GM23338 (cell line): ENCODE results near the gene PPFIA4. TPM values are rescaled to one million over a fixed set of nuclear protein-coding genes. Genes with fewer than 3 reads are reported as not detected.

Experiments used
- ATAC-seq: fragments of 200-7000 bp; cut with Tn5 transposase; 3 replicates; pipeline ENCODE4 v1.9.1; 2020
- DNase-seq: peaks from one replicate; pipeline ENCODE4 v3.0.0-alpha.2; 2015; ENCODE audit warnings: low spot score
- H2AFZ ChIP-seq: fragments of 200-600 bp; sonication (generic); 2 replicates; pipeline ENCODE4 v1.8.0; 2016; ENCODE audit warnings: antibody characterized with exemption, mild to moderate bottlenecking, moderate library complexity
- H3F3A ChIP-seq: fragments of 200-600 bp; sonication (generic); replicated peaks from 2 replicates; pipeline ENCODE4 v1.8.0; 2017; ENCODE audit warnings: antibody characterized with exemption, mixed run types, low read depth
- H3K27ac ChIP-seq: fragments of 200-600 bp; sonication (generic); 2 replicates; pipeline ENCODE4 v1.6.1; 2016; ENCODE audit warnings: low read depth
- H3K27me3 ChIP-seq: fragments of 200-600 bp; sonication (generic); 2 replicates; pipeline ENCODE4 v1.8.0; 2016; ENCODE audit warnings: mild to moderate bottlenecking, mixed run types, moderate library complexity; ENCODE audit not compliant: insufficient read depth
- H3K36me3 ChIP-seq: fragments of 200-600 bp; sonication (generic); 2 replicates; pipeline ENCODE4 v1.8.0; 2016; ENCODE audit warnings: mild to moderate bottlenecking; ENCODE audit not compliant: insufficient read depth
- H3K4me1 ChIP-seq: fragments of 200-600 bp; sonication (generic); 2 replicates; pipeline ENCODE4 v1.8.0; 2016; ENCODE audit warnings: mild to moderate bottlenecking, moderate library complexity; ENCODE audit not compliant: insufficient read depth
- H3K4me2 ChIP-seq: fragments of 200-600 bp; sonication (generic); 2 replicates; pipeline ENCODE4 v1.7.1; 2017; ENCODE audit warnings: mixed run types
- H3K4me3 ChIP-seq: fragments of 200-600 bp; sonication (generic); 2 replicates; pipeline ENCODE4 v1.6.1; 2016; ENCODE audit warnings: mixed run types
- H3K79me2 ChIP-seq: fragments of 200-600 bp; sonication (generic); replicated peaks from 2 replicates; pipeline ENCODE4 v1.8.0; 2017; ENCODE audit warnings: mild to moderate bottlenecking; ENCODE audit not compliant: insufficient read depth
- H3K9me2 ChIP-seq: fragments of 200-600 bp; sonication (generic); 2 replicates; pipeline ENCODE4 v1.8.0; 2017; ENCODE audit not compliant: insufficient read depth
- H4K20me1 ChIP-seq: fragments of 200-600 bp; sonication (generic); replicated peaks from 2 replicates; pipeline ENCODE4 v1.8.0; 2017; ENCODE audit warnings: mild to moderate bottlenecking; ENCODE audit not compliant: insufficient read depth
- H3K27ac Mint-ChIP-seq: 2 replicates; pipeline ENCODE4 v1.8.0; 2020; ENCODE audit warnings: inconsistent platforms, mild to moderate bottlenecking, moderate library complexity, mixed read lengths
- H3K27me3 Mint-ChIP-seq: 3 replicates; pipeline ENCODE4 v1.8.0; 2022; ENCODE audit warnings: low read depth, mild to moderate bottlenecking, moderate library complexity, mixed read lengths, inconsistent platforms; ENCODE audit not compliant: insufficient read depth, poor library complexity
- H3K36me3 Mint-ChIP-seq: 3 replicates; pipeline ENCODE4 v1.8.0; 2021; ENCODE audit warnings: low read depth, mild to moderate bottlenecking, inconsistent platforms, moderate library complexity, mixed read lengths
- H3K4me1 Mint-ChIP-seq: 3 replicates; pipeline ENCODE4 v1.8.0; 2020; ENCODE audit warnings: mild to moderate bottlenecking, inconsistent platforms, mixed read lengths
- H3K4me3 Mint-ChIP-seq: 3 replicates; pipeline ENCODE4 v1.8.0; 2021; ENCODE audit warnings: moderate library complexity, mild to moderate bottlenecking, inconsistent platforms, mixed read lengths
- H3K9me3 Mint-ChIP-seq: 3 replicates; pipeline ENCODE4 v1.8.0; 2020; ENCODE audit warnings: moderate library complexity, mild to moderate bottlenecking, inconsistent platforms, mixed read lengths
- EZH2 ChIP-seq: fragments of 200-600 bp; sonication (generic); IDR thresholded peaks from one replicate; pipeline ENCODE4 v1.8.0; 2017; ENCODE audit warnings: antibody characterized with exemption, mild to moderate bottlenecking, low read depth; ENCODE audit not compliant: unreplicated experiment
- EZH2phosphoT487 ChIP-seq: fragments of 200-600 bp; sonication (generic); IDR thresholded peaks from one replicate; pipeline ENCODE4 v1.8.1; 2018; ENCODE audit warnings: antibody characterized with exemption; ENCODE audit not compliant: unreplicated experiment
- JUNB ChIP-seq: IDR thresholded peaks from one replicate; pipeline ENCODE4 v1.6.1; 2016; ENCODE audit warnings: antibody characterized with exemption; ENCODE audit not compliant: unreplicated experiment
- NANOG ChIP-seq: IDR thresholded peaks from 2 replicates; pipeline ENCODE4 v1.6.1; 2016; ENCODE audit warnings: antibody characterized with exemption, borderline replicate concordance
- POLR2AphosphoS5 ChIP-seq: IDR thresholded peaks from 2 replicates; pipeline ENCODE4 v1.6.1; 2016; ENCODE audit warnings: antibody characterized with exemption, low read depth
- STAT1 ChIP-seq: IDR thresholded peaks from one replicate; pipeline ENCODE4 v1.6.1; 2016; ENCODE audit warnings: antibody characterized with exemption; ENCODE audit not compliant: unreplicated experiment
- ZNF462 ChIP-seq: fragments of 250-450 bp; sonication (Bioruptor Pico); IDR thresholded peaks from 2 replicates; pipeline ENCODE4 v1.5.0; 2020; ENCODE audit warnings: mild to moderate bottlenecking, moderate library complexity
- polyA plus RNA-seq: library from polyadenylated mRNA; unstranded; fragments of >200 nt; fragmentation: Nextera tagmentation; extraction: Ambion mirVana; gene quantifications from 2 replicates; pipeline ENCODE4 v1.2.1, GENCODE V29; 2016
- total RNA-seq: library from RNA; depleted of rRNA; stranded (reverse); fragments of >200 nt; shearing (Covaris generic); gene quantifications from 2 replicates; pipeline ENCODE4 v1.2.3, GENCODE V29; 2014

Gene PPFIA4
- total and polyA plus RNA-seq, 2 experiments from 2014 or later: 1.3 to 7.6 TPM

DNA sequence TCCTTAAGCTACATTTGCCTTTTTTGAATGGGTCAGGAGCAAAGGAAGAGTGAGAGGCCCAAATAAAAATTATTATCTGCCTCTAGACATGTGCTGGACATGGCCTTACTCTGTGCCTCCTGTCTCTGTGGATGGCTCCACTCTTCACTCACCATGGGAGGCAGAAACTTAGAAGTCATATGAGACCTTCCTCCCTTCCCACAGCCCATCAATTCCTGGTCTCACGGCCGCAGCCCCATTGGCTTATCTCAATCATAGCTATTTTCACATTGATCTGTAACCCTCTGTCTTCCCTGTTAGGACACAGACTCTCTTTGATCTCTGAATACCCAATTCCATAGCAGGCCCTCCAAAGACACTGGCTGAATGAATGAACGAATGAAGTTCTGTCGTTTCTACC, 87.0 kb downstream of the PPFIA4 start:
- Histone ChIP-seq H3K36me3 (no peaks in the 10 kb centered on the region), H3K27ac (no peak overlapping the region), H4K20me1 (no peaks in the 10 kb centered on the region), H2AFZ (no peak overlapping the region), H3K4me1 (no peaks in the 10 kb centered on the region), H3K4me2 (no peak overlapping the region), H3K9me2 (no peaks in the 10 kb centered on the region), H3F3A (no peaks in the 10 kb centered on the region), H3K4me3 (no peak overlapping the region), H3K27me3 (peaks cover 10% of the 10 kb centered on the region), H3K79me2 (no peaks in the 10 kb centered on the region)
- no peak overlapping the region for H3K27ac Mint-ChIP-seq
- H3K36me3 Mint-ChIP-seq: no peaks in the 10 kb centered on the region
- peaks cover 11% of the 10 kb centered on the region for H3K27me3 Mint-ChIP-seq
- no peaks in the 10 kb centered on the region for H3K9me3 Mint-ChIP-seq
- no peak for TF ChIP-seq NANOG
- TF ChIP-seq EZH2: no peak
- TF ChIP-seq JUNB: no peak
- TF ChIP-seq ZNF462: no peak
- TF ChIP-seq EZH2phosphoT487: no peak
- TF ChIP-seq POLR2AphosphoS5: no peak
- no peak overlapping the region for H3K4me3 Mint-ChIP-seq
- no peak for ATAC-seq
- DNase-seq: no peak
- H3K4me1 Mint-ChIP-seq: peaks cover 6% of the 10 kb centered on the region; the same call in 1 of the 3 replicates

DNA sequence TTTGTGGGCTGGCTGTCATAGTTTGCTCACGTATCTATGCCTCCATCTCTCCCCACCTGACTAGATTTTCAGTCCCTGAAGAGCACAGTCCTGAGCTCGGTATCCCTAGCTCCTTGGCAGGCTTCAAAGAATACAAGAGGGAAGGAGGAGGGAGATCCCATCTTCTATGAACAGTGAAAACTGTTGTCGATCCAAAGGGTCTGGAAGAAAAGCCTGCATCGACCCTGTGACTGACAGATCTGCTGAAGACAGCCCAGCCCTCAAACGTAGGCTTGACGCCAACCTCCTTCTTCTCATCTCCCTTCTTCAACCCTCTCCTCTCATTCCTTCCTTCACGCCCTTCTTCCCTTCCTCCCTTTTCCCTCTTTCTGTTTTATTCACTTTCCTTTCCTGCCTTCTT, 87.9 kb downstream of the PPFIA4 start:
- Mint-ChIP-seq H3K4me3 (no peak overlapping the region), H3K36me3 (no peaks in the 10 kb centered on the region), H3K4me1 (peaks cover 6% of the 10 kb centered on the region; the same call in 1 of the 3 replicates), H3K9me3 (no peaks in the 10 kb centered on the region), H3K27me3 (peaks cover 11% of the 10 kb centered on the region), H3K27ac (no peak overlapping the region)
- Histone ChIP-seq H3K36me3 (no peaks in the 10 kb centered on the region), H3K27ac (no peak overlapping the region), H2AFZ (no peak overlapping the region), H3F3A (no peaks in the 10 kb centered on the region), H3K9me2 (no peaks in the 10 kb centered on the region), H3K4me1 (no peaks in the 10 kb centered on the region), H4K20me1 (no peaks in the 10 kb centered on the region), H3K27me3 (peaks cover 10% of the 10 kb centered on the region), H3K4me3 (no peak overlapping the region), H3K79me2 (no peaks in the 10 kb centered on the region), H3K4me2 (no peak overlapping the region)
- DNase-seq (no peak), ATAC-seq (no peak)
- TF ChIP-seq NANOG (no peak), EZH2phosphoT487 (no peak), ZNF462 (no peak), STAT1 (no peak), JUNB (no peak)
